ENCODE data around the gene PTPN11.
"Not testable (repeated sequence)": the region's sequence is repeated elsewhere in the genome, so short reads cannot be mapped to it uniquely, and the experiment has no call there.

Gene PTPN11

DNA sequence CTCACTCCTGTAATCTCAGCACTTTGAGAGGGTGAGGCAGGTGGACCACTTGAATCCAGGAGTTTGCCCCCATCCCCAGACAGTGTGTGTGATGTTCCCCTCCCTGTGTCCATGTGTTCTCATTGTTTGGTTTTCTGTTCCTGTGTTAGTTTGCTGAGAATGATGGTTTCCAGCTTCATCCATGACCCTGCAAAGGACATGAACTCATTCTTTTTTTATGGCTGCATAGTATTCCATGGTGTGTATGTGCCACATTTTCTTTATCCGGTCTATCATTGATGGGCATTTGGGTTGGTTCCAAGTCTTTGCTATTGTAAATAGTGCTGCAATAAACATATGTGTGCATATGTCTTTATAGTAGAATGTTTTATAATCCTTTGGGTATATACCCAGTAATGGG is 38.4 kb downstream of the PTPN11 start:
- not testable (repeated sequence) for DNase-seq

DNA sequence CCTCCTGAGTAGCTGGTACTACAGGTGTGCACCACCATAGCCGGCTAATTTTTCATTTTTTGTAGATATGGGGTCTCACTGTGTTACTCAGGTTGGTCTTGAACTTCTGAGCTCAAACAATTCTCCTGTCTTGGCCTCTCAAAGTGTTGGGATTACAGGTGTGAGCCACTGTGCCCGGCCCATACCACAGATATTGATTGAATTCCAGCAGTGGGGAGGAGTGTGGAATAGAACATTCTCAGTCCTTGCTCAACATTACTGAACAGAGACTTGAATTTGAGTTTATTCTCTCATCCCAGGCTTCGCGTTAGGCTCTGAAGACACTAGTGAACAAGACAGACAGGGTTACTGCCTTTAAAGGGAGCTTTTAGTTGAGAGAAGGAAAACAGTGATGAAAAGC is 39.6 kb downstream of the PTPN11 start:
- no peak for DNase-seq

DNA sequence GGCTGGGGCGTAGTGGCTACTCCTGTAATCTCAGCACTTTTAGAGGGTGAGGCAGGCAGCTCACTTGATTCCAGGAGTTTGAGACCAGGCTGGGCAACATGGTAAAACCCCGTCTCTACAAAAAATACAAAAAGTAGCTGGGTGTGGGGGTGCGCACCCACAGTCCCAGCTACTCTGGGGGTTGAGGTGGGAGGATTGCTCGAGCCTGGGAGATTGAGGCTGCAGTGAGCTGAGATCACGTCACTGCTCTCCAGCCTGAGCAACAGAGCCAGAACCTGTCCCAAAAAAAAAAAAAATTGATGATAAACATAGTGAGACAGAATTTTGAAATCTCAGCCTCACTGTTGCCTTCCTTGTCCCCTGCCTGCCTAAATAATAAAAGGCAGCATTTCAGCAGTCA is 40.0 kb downstream of the PTPN11 start:
- no peak for DNase-seq

DNA sequence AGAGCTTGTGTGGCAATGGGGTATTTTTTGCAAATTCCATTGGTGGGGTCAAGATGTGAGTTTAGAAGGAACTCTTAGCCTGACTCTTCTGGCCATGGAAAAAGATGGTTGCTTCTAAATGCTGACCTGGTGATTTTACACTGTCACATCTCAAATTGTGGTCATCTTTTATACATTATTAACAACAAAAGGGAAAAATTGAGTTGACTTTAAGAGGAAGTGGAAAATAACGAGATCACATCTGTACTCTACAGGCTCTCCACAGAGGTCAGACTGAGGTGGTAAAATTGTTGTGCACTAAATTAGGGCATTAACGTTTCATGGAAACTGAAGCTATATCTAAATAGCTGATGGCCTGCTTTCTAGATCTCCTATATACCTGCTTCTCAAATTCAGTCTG is 44.7 kb downstream of the PTPN11 start:
- no peak for DNase-seq

DNA sequence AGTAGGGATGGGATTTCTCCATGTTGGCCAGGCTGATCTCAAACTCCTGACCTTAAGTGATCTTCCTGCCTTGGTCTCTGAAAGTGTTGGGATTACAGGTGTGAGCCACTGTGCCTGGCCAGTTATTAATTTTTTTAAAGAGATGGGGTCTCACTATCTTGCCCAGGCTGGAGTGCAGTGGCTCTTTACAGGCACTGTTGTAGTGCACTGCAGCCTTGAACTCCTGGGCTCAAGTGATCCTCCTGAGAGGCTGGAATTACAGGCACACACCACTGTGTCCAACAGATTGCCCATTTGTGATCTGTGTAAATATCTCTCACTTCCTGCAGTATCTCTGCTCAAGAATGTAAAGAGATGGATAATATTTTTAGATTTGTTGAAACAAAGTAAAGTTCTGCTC is 45.9 kb downstream of the PTPN11 start:
- no peak for DNase-seq

DNA sequence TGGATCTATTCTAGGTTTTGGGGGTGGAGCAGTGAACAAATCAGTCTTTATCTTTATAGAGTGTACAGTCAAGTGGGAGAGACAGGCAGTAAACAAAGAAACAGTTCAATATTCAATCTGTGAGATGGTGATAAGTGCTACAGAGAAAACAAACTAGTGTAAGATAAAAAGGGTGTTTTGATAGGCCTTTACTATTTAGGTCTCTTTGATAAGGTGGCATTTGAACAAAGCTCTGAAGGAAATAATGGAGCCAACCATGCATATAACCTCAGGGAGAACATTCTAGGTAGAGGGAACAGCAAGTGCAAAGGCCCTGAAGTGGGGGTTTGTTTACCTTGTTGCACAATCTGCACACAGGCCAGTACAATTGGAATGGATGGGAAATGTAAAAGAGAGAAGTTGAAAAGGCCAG is 47.3 kb downstream of the PTPN11 start:
- no peak for DNase-seq

DNA sequence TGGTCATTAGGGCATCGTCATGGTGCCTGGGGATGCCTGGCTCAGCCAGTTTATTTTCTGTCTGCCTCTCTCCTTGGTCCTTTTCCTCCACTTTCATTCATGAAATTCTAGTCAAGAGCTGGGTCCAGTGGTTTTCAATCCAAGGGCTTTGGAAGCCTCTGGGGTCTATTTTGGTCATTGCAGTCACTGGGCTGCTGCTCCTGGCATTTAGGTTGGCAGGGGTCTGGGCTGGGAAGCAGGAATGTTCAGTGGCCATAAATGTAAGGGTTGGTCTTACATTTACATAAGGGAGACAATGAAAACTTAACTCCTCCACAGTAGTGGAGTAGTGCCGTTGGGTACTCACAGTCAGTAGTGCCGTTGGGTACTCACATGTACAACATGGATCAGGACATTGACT is 48.1 kb downstream of the PTPN11 start:
- no peak for DNase-seq

DNA sequence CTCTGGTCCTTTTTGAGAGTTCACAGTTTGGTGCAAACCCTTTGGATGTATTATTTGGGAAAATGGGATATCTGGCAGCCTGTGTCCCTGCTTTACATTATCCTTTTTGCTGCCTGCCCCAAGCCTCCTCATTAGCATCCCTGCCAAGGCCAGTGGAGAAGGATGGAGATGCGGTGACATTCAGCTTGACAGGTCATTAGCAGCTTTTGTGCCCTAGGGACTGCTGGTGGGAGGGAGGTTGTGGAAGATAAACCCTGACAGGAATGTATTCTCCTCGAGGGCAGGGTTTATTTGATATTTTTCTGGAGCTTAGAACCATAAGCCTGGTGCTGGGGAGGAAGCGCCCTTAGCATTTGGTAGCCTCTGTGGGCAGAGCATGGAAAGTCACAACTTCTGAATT is 49.3 kb downstream of the PTPN11 start:
- DNase-seq: no peak

DNA sequence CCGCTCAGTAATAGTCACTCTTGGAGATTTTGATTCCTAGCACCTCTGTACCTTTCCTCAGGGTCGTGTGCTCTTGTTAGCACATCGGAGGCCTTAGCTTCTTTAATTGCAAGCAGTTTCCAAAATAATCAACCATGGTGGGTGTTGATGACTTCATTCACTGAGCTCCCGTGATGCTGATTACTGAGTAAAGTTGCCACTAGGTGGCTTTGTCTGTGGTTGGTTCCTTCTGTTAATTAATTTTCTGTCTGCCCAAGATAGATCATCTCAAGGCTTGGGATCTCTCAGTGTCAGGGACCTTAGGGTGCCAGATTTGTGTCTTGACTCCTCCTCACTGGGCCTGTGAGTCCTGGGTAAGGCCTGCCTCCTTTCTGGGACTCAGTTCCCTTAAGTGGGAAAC is 54.3 kb downstream of the PTPN11 start:
- no peak for DNase-seq

DNA sequence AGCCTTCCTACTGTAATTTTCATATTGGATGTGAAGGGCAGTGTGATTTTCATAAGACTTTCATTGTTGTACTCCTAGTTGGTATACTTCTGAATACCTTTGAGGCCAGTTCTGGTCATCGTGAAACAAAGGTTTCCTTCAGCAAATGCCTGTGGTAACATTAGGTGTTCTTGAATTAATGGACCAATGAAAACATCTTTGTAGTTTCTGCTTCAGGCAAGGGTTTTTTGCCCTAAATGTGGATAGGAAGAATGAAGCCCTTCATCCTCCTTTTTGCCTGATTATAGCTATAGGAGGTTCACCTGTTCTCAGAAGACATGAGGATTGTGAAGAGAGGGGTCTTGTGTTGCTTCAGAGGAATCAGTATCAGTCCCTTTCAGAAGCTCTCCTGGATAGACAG is 60.7 kb downstream of the PTPN11 start:
- DNase-seq: no peak

DNA sequence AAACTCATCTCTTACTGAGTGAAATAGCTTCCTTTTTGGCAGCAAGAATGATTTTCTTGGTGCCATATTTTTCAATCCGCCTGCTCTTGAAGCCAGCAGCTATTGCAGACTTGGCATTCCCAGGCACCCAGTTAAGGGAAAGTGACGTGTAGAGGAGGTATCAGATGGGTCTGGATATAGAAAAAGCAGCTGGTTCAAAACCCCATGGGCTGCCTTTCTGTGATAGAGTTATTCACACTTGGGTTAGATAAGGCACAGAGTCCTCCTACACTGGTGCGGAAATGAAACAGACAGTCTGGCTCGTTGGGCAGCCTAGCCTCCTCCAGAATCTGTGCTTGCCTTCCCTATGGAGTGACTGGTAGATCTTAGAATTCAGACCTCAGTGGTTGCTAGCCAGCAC is 62.2 kb downstream of the PTPN11 start:
- no peak for DNase-seq

DNA sequence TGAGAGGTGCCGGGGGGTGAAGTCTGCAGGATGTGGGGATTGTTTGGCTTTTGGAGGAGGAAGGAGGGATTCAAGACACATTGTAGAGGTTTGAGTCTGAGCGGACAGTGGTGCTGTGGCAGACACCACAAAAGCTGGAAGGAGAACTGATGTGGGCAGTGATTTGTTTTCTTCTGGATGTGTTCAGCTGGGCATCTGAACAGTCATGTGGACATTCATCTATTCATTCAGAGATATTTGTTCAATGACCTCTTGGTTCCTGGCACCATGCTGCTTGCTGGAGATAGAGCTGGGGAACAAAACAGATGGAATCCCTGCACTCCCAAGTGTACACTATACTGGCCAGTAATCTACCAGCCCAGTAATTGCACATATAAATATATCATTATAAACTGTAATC is 64.0 kb downstream of the PTPN11 start:
- no peak for DNase-seq

DNA sequence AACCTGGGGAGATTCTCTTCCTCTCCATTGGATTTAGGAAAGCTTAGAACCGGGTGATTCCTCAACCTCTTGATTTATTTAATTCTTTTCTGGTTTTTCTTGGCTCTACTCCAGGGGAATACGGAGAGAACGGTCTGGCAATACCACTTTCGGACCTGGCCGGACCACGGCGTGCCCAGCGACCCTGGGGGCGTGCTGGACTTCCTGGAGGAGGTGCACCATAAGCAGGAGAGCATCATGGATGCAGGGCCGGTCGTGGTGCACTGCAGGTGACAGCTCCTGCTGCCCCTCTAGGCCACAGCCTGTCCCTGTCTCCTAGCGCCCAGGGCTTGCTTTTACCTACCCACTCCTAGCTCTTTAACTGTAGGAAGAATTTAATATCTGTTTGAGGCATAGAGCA is 67.6 kb downstream of the PTPN11 start:
- DNase-seq: no peak

DNA sequence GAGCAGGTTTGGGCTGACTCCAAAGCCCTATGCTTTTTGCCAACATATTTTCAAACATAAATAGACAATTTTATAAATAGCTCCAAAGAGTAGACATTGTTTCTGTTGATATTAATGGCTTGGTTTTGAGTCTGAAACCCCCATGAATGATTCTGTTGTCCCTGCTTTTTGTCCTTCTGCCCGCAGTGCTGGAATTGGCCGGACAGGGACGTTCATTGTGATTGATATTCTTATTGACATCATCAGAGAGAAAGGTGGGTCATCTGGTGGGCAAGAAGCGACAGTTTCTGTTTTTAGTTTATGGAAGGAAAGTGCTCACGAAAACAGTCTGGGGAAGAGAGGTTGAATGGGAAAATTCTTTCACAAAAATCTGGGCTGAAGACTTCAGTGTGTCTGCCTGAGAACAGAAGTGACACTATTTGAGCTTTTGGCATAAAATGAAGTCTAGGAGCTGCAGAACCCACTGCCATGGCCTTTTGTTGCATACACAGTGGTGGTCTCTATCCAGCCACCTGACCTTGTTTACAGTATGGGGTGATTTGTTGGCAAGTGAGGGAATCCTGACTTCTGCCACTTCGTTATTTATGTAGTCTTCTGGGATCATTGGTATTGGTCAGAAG is 69.6 kb downstream of the PTPN11 start:
- DNase-seq: no peak

DNA sequence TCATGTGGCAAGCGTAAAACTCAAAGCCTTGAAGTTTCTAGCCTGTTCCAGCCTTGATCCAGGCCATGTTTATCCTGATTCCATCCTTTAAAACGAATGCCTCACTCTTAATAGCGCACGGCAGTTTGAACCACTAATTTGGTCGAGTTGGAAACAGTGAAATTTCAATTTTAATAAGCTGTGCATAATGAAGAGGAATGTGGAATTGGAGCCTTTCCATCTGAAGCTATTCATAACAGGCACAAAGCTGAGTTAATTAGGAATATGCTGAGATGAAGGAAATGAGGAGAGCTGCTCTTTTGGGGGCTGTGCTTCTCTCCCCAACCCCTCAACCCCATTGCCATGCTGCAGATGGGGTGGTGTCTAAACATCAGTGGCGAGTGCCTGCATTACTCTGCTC is 70.7 kb downstream of the PTPN11 start:
- no peak for DNase-seq

DNA sequence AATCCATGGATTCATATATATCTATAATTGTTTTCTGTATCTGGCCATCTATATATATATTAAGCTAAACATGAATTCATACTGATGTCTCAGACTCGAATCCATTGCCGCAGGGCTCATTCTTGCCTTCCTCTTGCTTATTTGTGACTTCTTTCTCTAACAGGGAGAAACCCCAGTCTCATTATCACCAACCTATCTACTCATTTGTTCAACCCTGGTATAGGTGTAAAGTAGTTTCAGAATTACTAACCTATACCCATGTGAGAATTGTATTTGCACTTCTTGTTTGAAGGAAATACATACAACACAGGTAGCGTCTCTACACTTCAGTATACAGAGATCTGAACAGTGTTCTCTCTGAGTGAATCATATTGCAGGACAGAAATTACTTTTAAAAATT is 77.7 kb downstream of the PTPN11 start:
- peak; percentile 9 to 32 for DNase-seq

DNA sequence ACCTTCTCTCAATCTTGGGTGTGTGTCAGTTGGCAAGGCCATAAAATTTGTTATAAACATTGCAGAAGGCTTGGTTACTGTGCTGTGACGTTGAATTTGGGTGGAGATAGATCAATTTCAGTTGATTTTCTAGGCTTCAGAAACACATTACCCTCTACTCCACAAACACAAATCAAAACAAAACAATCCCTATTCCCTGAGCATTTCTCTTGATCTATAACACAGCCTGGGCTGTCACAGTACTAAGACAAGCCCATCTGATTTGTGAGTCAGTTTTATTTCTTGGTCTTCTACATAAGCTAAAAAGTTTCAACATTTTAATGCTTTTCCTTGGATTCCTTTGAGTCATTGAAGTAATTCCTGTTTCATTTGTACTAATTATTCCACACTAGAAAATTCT is 79.8 kb downstream of the PTPN11 start:
- no peak for DNase-seq

DNA sequence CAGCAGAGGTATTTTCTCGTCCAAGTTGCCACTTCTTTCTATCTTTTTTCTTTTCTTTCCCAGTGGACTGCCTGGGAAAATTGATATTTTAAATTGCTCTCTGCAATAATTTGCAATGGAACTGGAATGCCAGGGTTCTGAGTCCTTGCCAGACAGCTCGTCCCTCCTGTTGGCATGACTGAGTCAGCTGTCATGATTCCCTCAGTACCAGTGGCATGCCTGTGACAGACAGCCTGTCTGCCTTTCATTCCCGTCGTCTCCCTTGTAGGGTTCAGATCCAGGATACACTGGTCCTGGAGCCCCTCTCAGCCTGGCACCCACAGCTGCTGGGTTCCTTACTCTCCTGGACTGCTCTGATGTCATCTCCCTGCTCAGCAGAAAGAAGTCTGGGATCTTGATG is 84.8 kb downstream of the PTPN11 start:
- DNase-seq: no peak

DNA sequence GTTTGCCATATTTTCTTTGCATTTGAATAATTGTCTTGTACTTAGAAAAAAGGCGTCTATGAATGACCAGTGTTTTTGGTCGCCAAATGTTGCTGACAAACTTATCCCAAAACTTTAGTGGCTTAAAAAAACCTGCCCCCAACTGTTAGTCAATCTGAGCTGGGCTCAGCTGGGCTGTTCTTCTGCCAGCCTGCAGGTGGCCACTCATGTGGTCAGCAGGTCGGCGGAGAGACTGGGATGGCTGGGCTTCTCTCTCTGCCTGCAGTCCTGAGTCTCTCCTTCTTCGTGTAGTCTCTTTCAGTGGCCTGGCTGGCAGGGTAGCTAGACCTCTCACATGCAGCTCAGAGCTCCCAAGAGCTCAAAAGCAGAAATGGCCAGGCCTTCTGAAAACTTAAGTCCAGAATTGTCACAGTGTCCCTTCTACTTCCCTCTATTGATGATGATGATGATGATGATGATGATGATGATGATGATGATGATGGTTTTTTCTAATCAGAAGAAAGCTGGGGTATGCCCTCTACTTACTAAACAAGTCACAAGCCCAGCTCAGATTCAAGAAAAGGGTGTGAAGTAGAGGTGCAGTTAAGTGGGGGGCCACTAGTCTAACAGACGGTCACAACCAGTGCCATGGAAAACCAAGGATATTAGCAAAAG is 87.9 kb downstream of the PTPN11 start:
- no peak for DNase-seq

DNA sequence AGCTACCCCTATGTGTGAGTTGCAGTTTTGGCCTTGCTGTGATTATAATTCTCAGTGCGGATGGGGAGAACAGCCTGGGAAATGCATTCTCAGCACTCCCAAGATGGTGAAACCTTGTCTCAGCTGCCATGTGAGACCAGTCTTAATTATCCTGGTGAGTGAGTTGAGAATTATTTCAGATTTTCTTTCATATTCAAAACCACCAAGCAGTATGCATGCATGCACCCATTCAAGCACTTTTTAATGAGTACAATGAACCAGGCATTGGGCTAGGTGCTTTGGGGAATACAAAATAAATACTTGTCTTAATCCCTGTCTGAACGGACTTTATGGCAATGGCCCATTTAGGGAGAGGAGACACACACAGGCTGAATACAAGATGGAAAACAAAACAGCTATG is 94.7 kb downstream of the PTPN11 start:
- DNase-seq: no peak

DNA sequence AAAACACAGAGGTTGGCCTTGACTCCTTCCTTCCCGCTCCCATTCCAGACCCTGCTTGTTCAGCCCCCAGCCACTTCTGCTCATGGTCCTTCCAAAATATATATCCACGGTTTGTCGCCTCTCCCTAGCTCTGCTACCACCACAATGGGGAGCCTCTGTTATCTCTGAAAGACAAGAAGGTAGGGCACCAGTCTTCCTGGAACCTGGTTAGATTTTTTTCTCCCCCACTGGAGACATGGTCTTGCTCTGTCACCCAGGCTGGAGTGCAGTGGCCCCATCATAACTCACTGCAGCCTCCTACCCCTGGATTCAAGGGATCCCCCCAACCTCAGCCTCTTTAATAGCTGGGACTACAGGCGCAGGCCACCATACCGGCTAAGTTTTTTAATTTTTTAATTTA is 95.7 kb downstream of the PTPN11 start:
- no peak for DNase-seq

DNA sequence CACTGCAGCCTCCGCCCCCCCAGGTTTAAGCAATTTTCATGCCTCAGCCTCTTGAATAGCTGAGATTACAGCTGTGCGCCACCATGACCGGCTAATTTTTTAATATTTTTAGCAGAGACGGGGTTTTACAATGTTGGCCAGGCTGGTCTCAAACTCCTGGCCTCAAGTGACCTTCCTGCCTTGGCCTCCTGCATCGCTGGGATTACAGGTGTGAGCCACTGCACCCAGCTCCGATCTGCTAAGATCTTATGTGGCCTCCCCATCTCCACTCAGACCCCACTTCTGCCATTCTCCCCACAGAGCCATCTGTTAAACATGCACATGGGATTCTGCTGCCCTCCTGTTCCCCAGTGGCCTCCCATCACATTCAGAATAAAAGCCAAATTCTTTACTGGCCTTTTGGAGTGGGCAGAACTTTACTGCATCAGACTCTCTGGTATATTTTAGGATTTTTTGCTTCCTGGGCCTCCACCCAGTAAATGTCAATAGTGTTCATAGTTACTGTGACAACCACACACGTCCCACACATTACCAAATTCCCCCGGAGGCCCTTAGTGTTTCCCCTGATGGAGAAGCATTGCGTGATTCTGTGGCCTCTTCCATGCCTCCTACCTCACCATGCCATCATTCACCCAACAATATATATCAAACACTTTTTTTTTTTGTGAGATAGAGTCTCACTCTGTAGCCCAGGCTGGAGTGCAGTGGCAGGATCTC is 96.3 kb downstream of the PTPN11 start:
- DNase-seq: no peak

DNA sequence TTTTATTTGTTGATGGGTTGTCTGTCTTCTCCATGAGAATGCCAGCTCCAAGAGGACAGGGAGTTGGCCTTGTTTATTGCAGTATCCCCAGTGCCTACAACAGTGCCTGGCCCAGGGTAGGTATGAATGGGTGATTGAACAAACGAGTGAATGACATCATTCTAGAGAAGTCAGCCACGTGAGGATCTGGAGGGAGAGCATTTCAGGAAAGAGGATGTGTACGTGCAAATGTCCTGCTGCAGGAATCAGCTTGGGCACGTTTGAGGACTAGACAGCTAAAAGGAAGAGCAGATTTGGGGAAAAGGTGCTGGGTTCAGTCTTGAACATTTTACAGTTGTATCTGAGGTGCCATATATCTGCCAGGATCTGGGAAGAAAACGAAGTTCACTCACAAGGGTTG is 97.1 kb downstream of the PTPN11 start:
- DNase-seq: no peak

DNA sequence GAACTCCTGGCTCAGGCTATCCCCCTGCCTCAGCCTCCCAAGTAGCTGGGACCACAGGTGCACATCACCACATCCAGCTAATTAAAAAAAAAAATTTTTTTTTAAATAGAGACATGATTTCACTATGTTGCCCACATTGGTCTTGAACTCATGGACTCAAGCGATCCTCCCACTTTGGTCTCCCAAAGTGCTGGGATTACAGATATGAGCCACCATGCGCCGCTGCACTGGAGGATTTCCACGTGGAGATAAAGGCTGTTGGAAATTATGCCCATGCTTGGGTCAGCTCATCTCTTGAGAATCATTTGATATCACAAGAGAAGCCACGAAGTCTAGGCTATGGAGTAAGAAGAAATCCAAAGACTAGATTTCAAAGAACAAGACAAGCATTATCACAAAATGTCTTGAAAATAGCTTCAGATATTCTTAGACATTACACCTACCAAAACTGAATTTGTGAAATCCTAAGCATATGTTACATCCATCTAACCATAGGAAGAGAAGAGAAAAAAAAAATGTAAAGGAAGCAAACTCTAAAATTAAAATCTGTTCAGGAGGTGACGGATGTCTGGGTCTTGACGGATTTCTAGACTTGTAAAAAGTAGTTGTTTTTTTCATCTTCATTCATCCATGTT is 99.1 kb downstream of the PTPN11 start:
- DNase-seq: no peak

All from activated CD4-positive, alpha-beta T cell treated with anti-CD3 and anti-CD28 coated beads, Interleukin-2, amount 50 U/mL, for 48 hours (primary cell).